ENCODE measurements around the gene TTC7B.

- TF ChIP-seq POLR2AphosphoS5 (IDR thresholded peaks at IDR 0.05; ENCODE audit: low read depth, low read length), result no peak
- TF ChIP-seq TAF1 (IDR thresholded peaks at IDR 0.05; ENCODE audit: borderline replicate concordance, insufficient read depth, low read length), result no peak
These were observed 280.1 kb downstream of the TTC7B start for GRCh38 chr14:90536092-90536491.
